Activated CD4-positive, alpha-beta T cell treated with anti-CD3 and anti-CD28 coated beads for 1 hour (primary cell): Measurements from ENCODE around the gene MBOAT2.
"Not testable (repeated sequence)": the region's sequence is repeated elsewhere in the genome, so short reads cannot be mapped to it uniquely, and the experiment has no call there.

Experiments used
- DNase-seq: peaks from one replicate; pipeline ENCODE4 v3.0.0-alpha.2; 2020

MBOAT2 gene

DNA sequence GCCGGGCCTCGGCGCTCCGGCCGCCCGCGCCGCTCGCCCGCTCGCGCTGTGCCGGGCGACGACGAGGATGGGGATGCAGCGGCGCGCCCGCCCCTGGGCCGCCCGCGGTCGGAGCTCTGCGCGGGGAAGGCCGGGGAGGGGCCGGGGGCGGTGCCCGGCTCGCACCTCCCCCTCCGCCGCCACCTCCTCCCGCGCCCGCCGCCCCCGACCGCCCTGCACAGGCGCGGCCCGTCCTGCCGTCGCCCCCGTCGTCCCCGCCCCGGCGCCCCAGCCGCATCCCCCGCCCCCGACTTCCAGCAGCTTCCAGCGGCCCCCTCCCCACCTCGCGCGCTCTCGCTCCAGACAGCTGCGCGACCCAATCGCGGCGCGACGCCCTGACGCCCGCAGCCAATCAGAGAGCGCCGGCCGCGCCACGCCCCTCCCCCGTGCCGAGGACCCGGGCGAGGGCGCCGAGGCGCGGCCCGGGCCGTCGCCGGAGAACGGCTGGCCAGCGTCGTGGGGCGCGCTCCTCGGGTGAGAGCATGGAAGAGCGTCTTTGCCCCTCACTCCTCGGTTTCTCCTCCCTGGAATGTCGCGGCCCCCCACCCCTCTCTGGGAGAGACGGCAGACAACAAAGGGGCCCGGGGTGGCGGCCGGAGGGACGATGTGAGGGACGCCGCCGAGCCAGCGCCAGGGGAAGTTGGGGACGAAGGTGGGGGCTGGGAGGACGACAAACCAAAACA is at the start of gene MBOAT2:
TSS of gene MBOAT2 (minus strand) at position 69 of the 722 bp plus-strand sequence. CDS start 70 bp downstream, outside the sequence.
- peak; percentile 59 for DNase-seq

DNA sequence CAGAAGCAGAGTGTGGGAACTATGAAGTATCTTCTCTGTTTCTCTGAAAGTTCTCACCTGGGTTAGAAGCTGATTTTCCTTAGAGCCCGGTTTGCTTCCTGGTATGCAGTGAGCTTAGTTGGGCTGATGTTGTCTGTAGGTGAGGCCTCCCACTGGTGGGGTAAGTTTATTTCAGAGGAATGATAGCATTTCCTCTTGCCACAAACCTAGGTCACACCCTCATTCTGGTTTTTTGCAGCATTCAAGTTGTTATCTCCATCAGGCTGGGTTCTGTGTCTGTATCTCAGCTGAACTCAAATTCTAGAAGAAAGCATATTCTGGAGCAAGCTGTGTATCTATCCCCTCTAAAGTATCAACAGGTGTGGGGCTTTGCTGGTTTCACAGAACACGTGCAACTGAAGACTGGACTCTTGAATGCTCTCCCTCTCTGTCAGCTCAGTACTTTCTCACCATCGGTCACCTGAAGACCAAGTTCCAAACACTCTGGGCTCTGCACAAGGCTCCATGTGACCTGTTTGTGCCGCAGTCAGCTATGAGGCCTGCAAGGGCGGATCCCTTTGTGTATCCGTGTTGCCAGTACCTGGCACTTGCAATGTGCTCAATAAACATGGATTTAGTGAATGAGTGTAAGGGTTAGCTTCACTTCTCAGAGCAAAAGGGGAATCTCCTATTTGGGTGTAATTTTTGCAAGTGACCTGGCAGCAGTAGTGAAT is 49.5 kb upstream of the MBOAT2 start:
- DNase-seq = no peak

GRCh38 chr2:9051451-9051850 is 48.0 kb upstream of the MBOAT2 start:
- DNase-seq = not testable (repeated sequence)

DNA sequence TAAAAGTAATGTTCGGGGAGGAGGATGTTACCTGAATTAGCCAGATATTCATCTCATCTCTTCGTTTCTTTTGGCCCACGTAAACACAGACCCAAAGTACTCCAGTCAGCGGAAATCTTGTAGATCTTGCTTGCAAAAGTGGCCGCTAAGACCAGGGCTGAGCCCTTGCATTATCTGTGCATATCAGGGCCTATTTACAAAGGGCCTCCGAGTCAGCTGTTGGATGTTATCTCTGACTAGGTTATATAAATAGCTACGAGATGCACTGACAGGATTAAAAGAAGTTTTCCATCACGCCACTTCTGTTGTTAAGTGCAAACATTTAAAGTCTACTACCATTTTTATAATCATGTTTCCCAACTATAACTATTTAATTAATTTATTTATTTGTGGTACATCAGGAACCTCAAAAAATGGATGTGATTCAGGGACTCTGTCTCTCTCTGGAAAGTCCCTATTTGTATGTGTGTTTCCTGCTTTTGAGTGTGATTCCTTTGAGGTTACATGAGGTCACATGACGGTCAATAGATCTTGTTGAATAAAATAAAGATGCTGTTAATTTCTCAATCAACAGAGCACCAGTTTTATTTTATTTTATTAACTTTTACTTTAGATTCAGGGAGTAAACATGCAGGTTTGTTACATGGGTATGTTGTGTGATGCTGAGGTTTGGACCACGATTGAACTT is 46.8 kb upstream of the MBOAT2 start:
- no peak for DNase-seq

- DNase-seq = no peak
These were observed 42.1 kb upstream of the MBOAT2 start for GRCh38 chr2:9045595-9045994.

DNA sequence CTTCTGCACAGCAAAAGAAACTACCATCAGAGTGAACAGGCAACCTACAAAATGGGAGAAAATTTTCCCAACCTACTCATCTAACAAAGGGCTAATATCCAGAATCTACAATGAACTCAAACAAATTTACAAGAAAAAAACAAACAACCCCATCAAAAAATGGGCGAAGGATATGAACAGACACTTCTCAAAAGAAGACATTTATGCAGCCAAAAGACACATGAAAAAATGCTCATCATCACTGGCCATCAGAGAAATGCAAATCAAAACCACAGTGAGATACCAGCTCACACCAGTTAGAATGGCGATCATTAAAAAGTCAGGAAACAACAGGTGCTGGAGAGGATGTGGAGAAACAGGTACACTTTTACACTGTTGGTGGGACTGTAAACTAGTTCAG is 40.0 kb upstream of the MBOAT2 start:
- DNase-seq = not testable (repeated sequence)

DNA sequence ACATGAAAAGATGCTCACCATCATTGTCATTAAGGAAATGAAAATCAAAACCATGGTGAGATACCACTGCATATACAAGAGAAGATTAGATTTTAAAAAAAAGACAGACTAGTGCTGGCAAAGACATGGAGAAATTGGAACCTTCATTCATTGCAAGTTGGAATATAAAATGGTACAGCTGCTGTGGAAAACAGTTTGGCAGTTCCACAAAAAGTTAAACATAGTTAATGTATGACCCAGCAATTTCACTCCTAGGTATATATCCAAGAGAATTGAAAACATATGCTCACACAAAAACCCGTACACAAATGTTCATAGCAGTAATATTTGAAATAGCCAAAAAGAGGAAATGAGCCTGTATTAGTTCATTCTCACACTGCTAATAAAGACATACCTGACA is 33.7 kb upstream of the MBOAT2 start:
- DNase-seq = no peak

DNA sequence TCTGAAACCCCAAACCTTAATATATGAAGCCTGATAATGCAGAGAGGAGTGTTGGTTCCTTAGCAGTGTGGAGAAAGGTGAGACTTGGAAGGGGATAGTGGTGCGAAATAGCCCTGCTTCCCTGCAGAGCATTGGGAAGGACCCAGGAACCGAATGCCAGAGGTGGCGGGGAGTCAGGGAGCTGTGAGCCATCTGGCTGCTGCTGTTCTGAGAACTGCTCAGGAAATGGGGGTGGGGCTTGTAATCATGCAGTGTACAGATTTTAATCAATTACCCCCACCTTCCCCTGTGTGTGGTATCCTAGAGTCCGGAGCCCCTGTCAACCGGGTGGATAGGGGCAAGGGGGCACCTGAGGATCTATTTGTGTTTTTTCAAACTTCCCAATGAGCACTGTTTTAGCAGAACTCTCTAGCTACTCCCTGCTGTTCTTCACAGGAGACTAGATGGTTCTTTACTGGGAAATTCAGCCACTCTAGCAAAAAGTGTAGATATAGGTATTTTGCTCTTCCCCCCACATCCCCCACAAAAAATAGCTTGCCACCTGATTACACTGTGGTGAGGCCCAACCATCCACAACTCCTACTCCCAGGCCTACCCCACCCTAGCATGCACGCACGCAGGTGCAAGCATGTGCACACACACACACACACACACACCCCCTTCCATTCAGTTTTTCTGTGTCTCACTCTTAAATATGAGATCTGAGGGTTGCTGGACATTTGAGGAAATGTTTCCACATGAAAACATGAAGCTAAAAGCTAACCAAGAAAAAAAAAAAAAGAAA is 30.1 kb upstream of the MBOAT2 start:
- no peak for DNase-seq

DNA sequence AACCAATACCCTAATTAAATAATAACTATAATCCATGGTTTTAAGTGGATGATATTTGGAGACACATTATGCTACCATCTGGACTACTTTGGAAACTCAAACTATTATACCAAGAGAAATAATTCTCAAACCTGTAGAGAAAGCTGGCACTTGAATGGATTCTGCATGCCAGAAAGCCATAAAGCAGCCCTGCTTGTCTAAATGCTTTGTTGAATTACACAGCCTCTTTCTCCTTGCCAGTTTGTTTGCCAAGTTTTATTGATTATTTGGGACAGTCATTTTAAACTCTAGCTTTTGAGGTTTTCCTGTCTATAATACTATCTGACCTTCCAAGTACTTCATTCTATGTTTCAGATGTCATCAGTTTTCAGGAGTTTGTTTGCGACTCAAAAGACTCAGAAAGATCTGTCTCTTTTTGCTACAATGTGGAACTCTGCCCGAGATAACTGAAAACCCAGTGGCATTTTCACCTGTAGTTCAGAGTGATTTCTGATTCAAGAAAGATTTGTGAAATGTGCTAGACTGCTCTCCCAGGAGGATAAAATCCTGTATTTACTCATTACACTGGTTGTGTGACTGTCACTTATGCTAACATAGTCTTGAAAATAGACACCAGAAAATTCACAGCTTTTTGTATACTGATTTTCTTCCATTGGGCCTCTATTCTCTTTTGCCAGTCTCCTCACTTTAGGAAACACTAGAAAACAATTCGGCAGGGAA is 29.2 kb upstream of the MBOAT2 start:
- DNase-seq = no peak

DNA sequence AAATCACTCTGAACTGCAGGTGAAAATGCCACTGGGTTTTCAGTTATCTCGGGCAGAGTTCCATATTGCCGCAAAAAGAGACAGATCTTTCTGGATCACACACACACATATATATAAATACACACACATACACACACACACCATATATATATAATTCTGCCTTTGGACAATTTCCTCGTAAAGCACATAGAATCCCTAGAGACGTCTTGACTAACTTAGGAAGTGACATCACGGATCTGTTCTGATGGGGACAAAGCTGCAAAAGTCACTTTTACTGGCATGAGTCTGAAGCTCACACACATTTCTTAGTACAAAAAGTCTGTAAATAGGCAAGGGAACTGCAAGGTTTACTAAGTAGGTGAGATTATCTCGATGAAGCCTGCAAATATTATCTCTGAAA is 28.6 kb upstream of the MBOAT2 start:
- no peak for DNase-seq

DNA sequence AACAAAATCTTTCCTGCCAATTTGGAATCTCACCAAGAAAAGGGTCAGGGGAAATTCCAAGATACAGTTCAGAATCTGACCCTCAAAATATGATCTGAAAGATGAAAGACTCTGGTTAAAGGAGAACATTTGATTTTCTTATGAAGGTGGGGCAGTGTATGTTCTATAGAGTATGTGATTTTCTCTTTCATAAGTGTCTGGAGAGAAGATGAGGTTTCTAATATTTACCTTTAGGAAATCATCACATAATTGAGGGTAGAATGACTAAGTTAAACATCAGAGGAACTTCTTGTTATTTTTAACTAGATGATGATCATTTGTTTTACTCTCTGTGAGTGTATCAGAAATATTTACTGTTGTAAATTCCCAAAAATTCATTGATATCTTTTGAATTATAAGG is 27.8 kb upstream of the MBOAT2 start:
- DNase-seq = no peak

DNA sequence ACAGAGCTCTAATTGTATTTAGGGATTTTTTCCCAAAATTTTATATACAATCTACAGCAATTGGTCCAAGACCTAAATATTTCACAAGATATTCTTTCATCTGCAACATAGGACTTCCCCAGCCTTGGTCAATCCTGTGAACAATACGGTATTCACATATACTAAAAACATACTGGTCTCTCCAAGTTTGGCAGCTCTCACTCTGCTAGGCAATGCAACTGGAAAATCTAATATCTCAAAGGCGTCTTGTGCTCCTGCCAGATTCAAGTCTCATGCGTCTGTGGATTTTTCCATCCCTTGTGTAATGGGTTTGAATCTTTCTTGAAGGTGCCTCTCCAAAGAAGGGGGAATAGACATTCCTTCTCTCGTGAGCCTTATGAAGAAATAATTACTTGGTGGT is 27.4 kb upstream of the MBOAT2 start:
- no peak for DNase-seq

DNA sequence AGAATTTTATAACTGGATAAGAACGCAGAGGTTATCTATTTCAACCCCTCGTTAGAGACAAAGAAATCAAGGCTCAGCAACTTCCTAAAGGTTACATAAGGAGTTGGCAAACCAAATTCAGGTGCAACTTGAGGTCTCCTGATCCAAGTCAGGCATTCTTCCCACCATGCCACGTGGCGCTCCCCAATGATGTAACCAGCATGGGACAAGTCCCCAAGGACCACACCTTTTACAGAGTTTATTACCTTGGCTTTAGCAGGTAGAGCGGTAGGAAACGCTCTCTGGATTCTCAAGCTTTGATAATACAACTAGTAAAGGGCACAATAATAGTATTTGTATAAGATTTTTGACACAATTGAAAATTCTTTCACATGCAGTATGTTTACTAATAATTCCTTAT is 26.7 kb upstream of the MBOAT2 start:
- no peak for DNase-seq

DNA sequence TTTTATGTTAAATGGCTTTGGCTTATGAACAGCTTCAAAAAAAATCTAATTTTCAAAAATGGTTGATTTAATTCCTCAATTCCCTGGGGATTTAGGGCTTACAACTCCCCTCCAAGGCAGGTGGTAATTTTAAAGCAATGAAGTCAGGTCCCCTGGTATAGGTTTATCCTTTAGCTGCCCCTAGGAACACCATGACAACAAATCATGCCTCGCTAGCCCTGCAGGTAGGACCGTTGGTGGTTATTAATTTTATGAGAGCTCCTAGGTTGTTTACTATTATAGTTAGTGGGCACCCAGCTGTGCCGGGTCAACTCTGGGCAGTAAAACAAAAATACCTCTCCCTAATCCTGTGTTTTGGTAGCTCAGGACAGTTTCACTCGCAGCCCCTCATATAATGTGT is 26.2 kb upstream of the MBOAT2 start:
- DNase-seq = no peak

DNA sequence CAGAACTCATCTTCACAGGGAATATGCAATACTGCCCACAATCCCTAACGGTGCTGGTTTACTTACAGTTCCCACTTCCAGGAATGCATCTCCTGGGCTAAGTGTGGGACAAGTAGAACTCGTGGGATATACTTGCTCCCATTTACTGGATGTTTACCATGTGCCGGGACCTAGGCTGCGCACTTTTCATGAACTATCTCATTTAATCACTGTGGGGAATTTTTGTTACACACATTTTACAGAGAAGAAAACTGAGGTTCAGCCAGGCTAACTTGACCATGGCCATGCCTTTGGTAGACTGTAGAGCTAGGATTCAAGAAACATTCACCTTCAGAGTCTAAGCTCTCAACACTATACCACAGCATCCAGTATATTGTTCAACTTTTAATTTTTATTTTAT is 24.4 kb upstream of the MBOAT2 start:
- DNase-seq = no peak

- no peak for DNase-seq
These were observed 22.3 kb upstream of the MBOAT2 start for GRCh38 chr2:9025746-9026145.

DNA sequence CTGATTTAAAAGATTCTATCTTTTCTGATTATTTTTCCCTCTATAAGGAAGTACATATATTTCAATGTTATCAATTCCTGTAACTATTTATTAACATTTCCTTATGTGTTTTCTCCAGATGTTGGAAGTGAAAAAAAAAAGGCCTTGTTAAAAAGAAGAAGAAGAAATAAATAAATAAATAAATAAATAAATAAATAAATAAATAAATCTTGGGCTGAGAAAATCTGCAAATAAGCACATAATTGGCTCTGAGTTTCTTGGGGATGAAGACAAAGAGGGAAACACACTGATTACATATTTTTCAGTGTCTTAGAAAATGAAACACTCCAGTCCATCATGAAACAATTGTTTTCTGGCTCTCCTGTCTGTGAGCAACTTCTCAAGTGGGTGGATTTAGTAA is 21.1 kb upstream of the MBOAT2 start:
- DNase-seq = no peak

- DNase-seq = no peak
These were observed 18.2 kb upstream of the MBOAT2 start for GRCh38 chr2:9021563-9022211.

DNA sequence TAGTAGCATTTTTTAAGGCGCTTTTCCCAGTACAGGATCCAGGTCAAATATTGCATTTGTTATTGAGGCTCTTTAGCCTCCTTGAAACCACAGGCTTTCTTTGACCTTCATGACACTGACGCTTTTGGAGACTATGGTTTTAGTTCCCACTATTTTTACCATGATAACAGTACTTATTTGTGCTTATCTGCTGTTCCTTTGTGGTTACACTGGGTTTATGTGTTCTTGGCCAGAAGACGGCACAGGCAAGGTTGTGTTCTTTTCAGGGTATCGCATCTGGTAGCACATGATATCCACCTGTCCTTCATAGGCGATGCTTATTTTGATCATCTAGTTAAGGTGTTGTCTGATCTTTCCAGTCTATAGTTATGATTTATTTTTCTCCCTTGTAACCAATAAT is 16.8 kb upstream of the MBOAT2 start:
- no peak for DNase-seq

- no peak for DNase-seq
These were observed 15.1 kb upstream of the MBOAT2 start for GRCh38 chr2:9018534-9018933.

GRCh38 chr2:9018109-9018508 is 14.6 kb upstream of the MBOAT2 start:
- DNase-seq = no peak

DNA sequence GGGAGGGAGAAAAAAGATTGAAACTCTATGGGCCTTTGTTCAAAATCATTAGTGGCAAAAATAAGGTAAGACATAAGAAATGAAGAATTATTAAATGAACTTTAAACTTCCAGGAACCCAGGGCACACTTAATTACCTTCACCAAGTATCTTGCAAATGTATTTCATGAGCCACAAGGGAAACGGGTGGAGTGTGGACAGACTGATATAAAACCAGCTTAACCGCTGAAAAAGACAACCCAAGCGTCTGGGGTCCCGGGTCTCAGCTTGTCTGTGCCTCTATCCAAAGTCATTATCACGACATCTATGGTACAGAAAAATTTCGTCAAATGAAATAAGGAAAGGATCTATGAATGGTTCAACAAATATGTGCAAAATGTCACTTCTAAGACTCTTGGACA is 13.9 kb upstream of the MBOAT2 start:
- no peak for DNase-seq
